CD4-positive, alpha-beta T cell (primary cell): ENCODE measurements around the gene HIGD2B. TPM values are rescaled to one million over a fixed set of nuclear protein-coding genes. Genes with fewer than 3 reads are reported as not detected.

ENCODE experiments used
- ATAC-seq: fragments of 200-7000 bp; cut with Tn5 transposase; one replicate; pipeline ENCODE4 v1.10.0; 2022; ENCODE audit warnings: mild to moderate bottlenecking; ENCODE audit not compliant: poor library complexity
- CTCF ChIA-PET: fragments of 350-600 bp; sonication (Branson Sonifier 250); formaldehyde crosslinking; loops from one replicate; lab custom pipeline; 2021; ENCODE audit warnings: antibody characterized with exemption, inconsistent platforms; lab: Charles Lee
- POLR2A ChIA-PET: fragments of 350-600 bp; sonication (Branson Sonifier 250); formaldehyde crosslinking; loops from one replicate; lab custom pipeline; 2021; ENCODE audit warnings: antibody characterized with exemption, inconsistent platforms; lab: Charles Lee
- DNase-seq, 14 experiments: peaks; one replicate each; pipeline ENCODE4 v3.0.0-alpha.2; 2013 to 2020; ENCODE audit warnings: mixed read lengths in 2 of 14
- H3K27ac ChIP-seq, 2 donors: one replicate each; pipeline versions ENCODE4 v1.5.1 to v1.7.0; 2013; ENCODE audit warnings: low read length in 2 of 2, low read depth in 1 of 2, mild to moderate bottlenecking in 1 of 2
- H3K27me3 ChIP-seq, 2 experiments: 1 replicate in 1 of 2; 2 replicates in 1 of 2; pipeline versions ENCODE4 v1.6.1 to v1.7.0; 2013; ENCODE audit warnings: low read length in 2 of 2, control low read depth in 1 of 2, mild to moderate bottlenecking in 1 of 2, moderate library complexity in 1 of 2; ENCODE audit not compliant: insufficient read depth in 2 of 2, control insufficient read depth in 1 of 2
- H3K36me3 ChIP-seq: one replicate; pipeline ENCODE4 v1.6.1; 2013; ENCODE audit warnings: low read length, control low read depth; ENCODE audit not compliant: insufficient read depth
- H3K4me1 ChIP-seq: one replicate; pipeline ENCODE4 v1.6.1; 2013; ENCODE audit warnings: low read length, control low read depth; ENCODE audit not compliant: insufficient read depth
- H3K4me3 ChIP-seq: one replicate; pipeline ENCODE4 v1.5.1; 2013; ENCODE audit warnings: mild to moderate bottlenecking, low read length, moderate library complexity
- H3K9me3 ChIP-seq, 2 experiments: 1 replicate in 1 of 2; 2 replicates in 1 of 2; pipeline versions ENCODE4 v1.6.1 to v1.7.0; 2013; ENCODE audit warnings: low read length in 2 of 2, mild to moderate bottlenecking in 2 of 2, control low read depth in 1 of 2, moderate library complexity in 1 of 2; ENCODE audit not compliant: control insufficient read depth in 1 of 2, insufficient read depth in 1 of 2
- H3K27ac Mint-ChIP-seq: one replicate; pipeline ENCODE4 v1.8.0; 2020; ENCODE audit warnings: mixed read lengths
- H3K27me3 Mint-ChIP-seq: one replicate; pipeline ENCODE4 v1.8.0; 2021; ENCODE audit warnings: mixed read lengths
- H3K36me3 Mint-ChIP-seq: one replicate; pipeline ENCODE4 v1.8.0; 2021; ENCODE audit warnings: low read depth, mixed read lengths
- H3K4me1 Mint-ChIP-seq: one replicate; pipeline ENCODE4 v1.8.0; 2021; ENCODE audit warnings: low read depth, mixed read lengths
- H3K4me3 Mint-ChIP-seq: one replicate; pipeline ENCODE4 v1.8.0; 2020; ENCODE audit warnings: mild to moderate bottlenecking, mixed read lengths
- H3K9me3 Mint-ChIP-seq: one replicate; pipeline ENCODE4 v1.8.0; 2020; ENCODE audit warnings: mixed read lengths
- intact Hi-C, 2 experiments: fragments of 100-400 bp; cut with DNase I in 1 of 2; cut with micrococcal nuclease in 1 of 2; formaldehyde crosslinking; loops; one replicate each; pipeline versions ENCODE4 v1.15.1 to v1.9.0; 2023 to 2025; cut with DNase I, micrococcal nuclease
- total RNA-seq, 174 experiments: library from RNA in 2 of 174; stranded (reverse) in 2 of 174; gene quantifications; one replicate each; pipeline ENCODE4 v1.2.3 and lab custom pipeline; 2021 to 2026
- TF ChIP-seq, protein P1 (sequence below): fragments of 200-600 bp; IDR thresholded peaks from one replicate; pipeline ENCODE4 v1.8.0; 2022; ENCODE audit warnings: antibody characterized with exemption, mild to moderate bottlenecking

Gene HIGD2B
- total RNA-seq, 2 experiments from 2014 or later: 0.28 TPM; not detected in 1

DNA sequence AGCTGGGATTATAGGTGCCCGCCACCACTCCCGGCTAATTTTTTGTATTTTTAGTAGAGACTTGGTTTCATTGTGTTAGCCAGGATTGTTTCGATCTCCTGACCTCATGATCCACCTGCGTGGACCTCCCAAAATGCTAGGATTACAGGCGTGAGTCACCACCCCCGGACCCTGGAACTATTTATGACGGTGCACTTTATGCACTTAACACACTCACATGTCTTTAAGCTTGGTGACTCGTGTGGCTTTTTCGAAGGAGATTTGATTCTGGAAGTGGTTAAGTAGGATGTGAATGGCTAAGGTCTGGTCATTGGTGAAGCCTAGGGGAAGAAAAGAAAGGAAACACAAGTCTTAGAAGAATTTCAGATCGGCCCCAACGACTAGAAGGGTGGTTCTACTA, 20.3 kb upstream of the HIGD2B start:
- Histone ChIP-seq H3K4me1 (no peaks in the 10 kb centered on the region), H3K36me3 (no peaks in the 10 kb centered on the region), H3K9me3 (no peaks in the 10 kb centered on the region), H3K27ac (no peak overlapping the region), H3K4me3 (no peak overlapping the region), H3K27me3 (no peaks in the 10 kb centered on the region)
- DNase-seq: no peak
- H3K9me3 Mint-ChIP-seq: no peaks in the 10 kb centered on the region
- no peaks in the 10 kb centered on the region for H3K27me3 Mint-ChIP-seq
- CTCF ChIA-PET: no interaction called here
- no peak for ATAC-seq
- intact Hi-C loops: no loop called here
- no peak overlapping the region for H3K4me3 Mint-ChIP-seq
- H3K4me1 Mint-ChIP-seq: peaks cover under 1% of the 10 kb centered on the region
- peaks cover 14% of the 10 kb centered on the region for H3K36me3 Mint-ChIP-seq
- H3K27ac Mint-ChIP-seq: no peak overlapping the region
- TF ChIP-seq, protein P1, sequence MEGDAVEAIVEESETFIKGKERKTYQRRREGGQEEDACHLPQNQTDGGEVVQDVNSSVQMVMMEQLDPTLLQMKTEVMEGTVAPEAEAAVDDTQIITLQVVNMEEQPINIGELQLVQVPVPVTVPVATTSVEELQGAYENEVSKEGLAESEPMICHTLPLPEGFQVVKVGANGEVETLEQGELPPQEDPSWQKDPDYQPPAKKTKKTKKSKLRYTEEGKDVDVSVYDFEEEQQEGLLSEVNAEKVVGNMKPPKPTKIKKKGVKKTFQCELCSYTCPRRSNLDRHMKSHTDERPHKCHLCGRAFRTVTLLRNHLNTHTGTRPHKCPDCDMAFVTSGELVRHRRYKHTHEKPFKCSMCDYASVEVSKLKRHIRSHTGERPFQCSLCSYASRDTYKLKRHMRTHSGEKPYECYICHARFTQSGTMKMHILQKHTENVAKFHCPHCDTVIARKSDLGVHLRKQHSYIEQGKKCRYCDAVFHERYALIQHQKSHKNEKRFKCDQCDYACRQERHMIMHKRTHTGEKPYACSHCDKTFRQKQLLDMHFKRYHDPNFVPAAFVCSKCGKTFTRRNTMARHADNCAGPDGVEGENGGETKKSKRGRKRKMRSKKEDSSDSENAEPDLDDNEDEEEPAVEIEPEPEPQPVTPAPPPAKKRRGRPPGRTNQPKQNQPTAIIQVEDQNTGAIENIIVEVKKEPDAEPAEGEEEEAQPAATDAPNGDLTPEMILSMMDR: no peak
- POLR2A ChIA-PET: no interaction called here

- TF ChIP-seq, protein P1: no peak
- POLR2A ChIA-PET: no interaction called here
Observed at GRCh38 chr15:72700076-72700475, 14.1 kb upstream of the HIGD2B start.

GRCh38 chr15:72698938-72699337, 13.0 kb upstream of the HIGD2B start:
- H3K9me3 Mint-ChIP-seq: no peaks in the 10 kb centered on the region
- DNase-seq (no peak), ATAC-seq (no peak)
- ChIA-PET CTCF (no interaction called here), POLR2A (no interaction called here)
- no peak overlapping the region for H3K27ac ChIP-seq
- TF ChIP-seq, protein P1: no peak
- no peaks in the 10 kb centered on the region for H3K27me3 ChIP-seq
- H3K9me3 ChIP-seq: no peaks in the 10 kb centered on the region
- H3K27ac Mint-ChIP-seq: no peak overlapping the region
- no peak overlapping the region for H3K4me3 Mint-ChIP-seq
- H3K27me3 Mint-ChIP-seq: no peaks in the 10 kb centered on the region
- no peaks in the 10 kb centered on the region for H3K36me3 ChIP-seq
- peaks cover 5% of the 10 kb centered on the region for H3K36me3 Mint-ChIP-seq
- intact Hi-C loops: no loop called here
- no peak overlapping the region for H3K4me3 ChIP-seq
- peaks cover 5% of the 10 kb centered on the region for H3K4me1 Mint-ChIP-seq
- no peaks in the 10 kb centered on the region for H3K4me1 ChIP-seq

More at GRCh38 chr15:72700076-72700475, 14.1 kb upstream of the HIGD2B start:
- Mint-ChIP-seq H3K36me3 (peaks cover 5% of the 10 kb centered on the region), H3K4me1 (peaks cover 5% of the 10 kb centered on the region), H3K9me3 (no peaks in the 10 kb centered on the region), H3K4me3 (no peak overlapping the region), H3K27ac (no peak overlapping the region), H3K27me3 (no peaks in the 10 kb centered on the region)
- CTCF ChIA-PET: no interaction called here
- Histone ChIP-seq H3K4me1 (no peaks in the 10 kb centered on the region), H3K36me3 (no peaks in the 10 kb centered on the region), H3K27me3 (no peaks in the 10 kb centered on the region), H3K27ac (no peak overlapping the region), H3K9me3 (no peaks in the 10 kb centered on the region), H3K4me3 (no peak overlapping the region)
- intact Hi-C loops: no loop called here
- no peak for DNase-seq
- ATAC-seq: no peak
